KMS-11 (cell line): ENCODE data around the gene DACT2.

Source experiments
- H2AFZ ChIP-seq: fragments of 200-600 bp; sonication (generic); 2 replicates; pipeline ENCODE4 v1.6.1; 2016; ENCODE audit warnings: antibody characterized with exemption, mixed run types, low read depth
- H3K27ac ChIP-seq: fragments of 200-600 bp; sonication (generic); 2 replicates; pipeline ENCODE4 v1.6.1; 2016; ENCODE audit warnings: mild to moderate bottlenecking, mixed run types
- H3K27me3 ChIP-seq: fragments of 200-600 bp; sonication (generic); 2 replicates; pipeline ENCODE4 v1.6.1; 2017; ENCODE audit warnings: mild to moderate bottlenecking, low read depth, mixed run types, moderate library complexity; ENCODE audit not compliant: insufficient read depth
- H3K36me3 ChIP-seq: fragments of 200-600 bp; sonication (generic); 2 replicates; pipeline ENCODE4 v1.6.1; 2017; ENCODE audit warnings: mild to moderate bottlenecking, mixed run types; ENCODE audit not compliant: insufficient read depth
- H3K4me1 ChIP-seq: fragments of 200-600 bp; sonication (generic); 2 replicates; pipeline ENCODE4 v1.6.1; 2016; ENCODE audit warnings: mild to moderate bottlenecking, low read depth, mixed run types; ENCODE audit not compliant: poor library complexity, severe bottlenecking
- H3K4me2 ChIP-seq: fragments of 200-600 bp; sonication (generic); 2 replicates; pipeline ENCODE4 v1.7.0; 2016; ENCODE audit warnings: mild to moderate bottlenecking, mixed run types
- H3K4me3 ChIP-seq: fragments of 200-600 bp; sonication (generic); IDR thresholded peaks from 2 replicates; pipeline ENCODE4 v1.6.1; 2017; ENCODE audit warnings: low read depth, low read length, mixed read lengths; ENCODE audit not compliant: insufficient read depth
- H3K79me2 ChIP-seq: fragments of 200-600 bp; sonication (generic); 2 replicates; pipeline ENCODE4 v1.6.1; 2016; ENCODE audit warnings: low read depth, mixed run types; ENCODE audit not compliant: insufficient read depth
- H3K9ac ChIP-seq: fragments of 200-600 bp; sonication (generic); 2 replicates; pipeline ENCODE4 v1.6.1; 2016; ENCODE audit warnings: mild to moderate bottlenecking, mixed run types
- H4K20me1 ChIP-seq: fragments of 200-600 bp; sonication (generic); 2 replicates; pipeline ENCODE4 v1.6.1; 2016; ENCODE audit warnings: mild to moderate bottlenecking, mixed run types; ENCODE audit not compliant: insufficient read depth
- TF ChIP-seq, protein P1 (sequence below): fragments of 200-600 bp; sonication (generic); conservative IDR thresholded peaks from 2 replicates; pipeline ENCODE4 v1.6.1; 2017; ENCODE audit warnings: low read depth, mild to moderate bottlenecking, antibody characterized with exemption, low read length, moderate library complexity, mixed read lengths

DACT2 gene

DNA sequence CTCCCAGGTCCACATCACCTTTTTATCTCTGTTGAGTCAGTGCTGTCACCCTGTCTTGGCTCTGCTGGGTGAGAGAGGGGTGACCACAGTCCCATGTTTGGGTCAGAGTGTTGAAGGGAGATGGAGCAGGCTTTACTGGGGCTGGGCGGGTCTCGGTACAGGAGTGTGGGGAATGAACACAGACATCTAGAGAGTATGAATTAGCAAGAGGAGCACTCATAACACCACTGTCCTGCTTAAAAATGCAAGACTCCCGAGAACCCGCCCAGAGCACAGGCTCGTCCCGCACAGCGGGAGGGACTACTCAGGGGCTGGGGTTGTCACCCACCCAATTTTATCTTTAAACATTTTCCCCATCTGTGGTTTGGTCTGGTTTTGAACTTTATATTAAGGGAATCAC is 27.5 kb upstream of the DACT2 start:
- H3K4me2 ChIP-seq: no peak overlapping the region
- H3K4me3 ChIP-seq: no peak overlapping the region
- H3K36me3 ChIP-seq: no peaks in the 10 kb centered on the region
- no peak overlapping the region for H3K9ac ChIP-seq
- no peaks in the 10 kb centered on the region for H3K79me2 ChIP-seq
- no peak overlapping the region for H2AFZ ChIP-seq
- H3K4me1 ChIP-seq: no peaks in the 10 kb centered on the region
- no peaks in the 10 kb centered on the region for H4K20me1 ChIP-seq
- H3K27ac ChIP-seq: no peak overlapping the region
- TF ChIP-seq, protein P1, sequence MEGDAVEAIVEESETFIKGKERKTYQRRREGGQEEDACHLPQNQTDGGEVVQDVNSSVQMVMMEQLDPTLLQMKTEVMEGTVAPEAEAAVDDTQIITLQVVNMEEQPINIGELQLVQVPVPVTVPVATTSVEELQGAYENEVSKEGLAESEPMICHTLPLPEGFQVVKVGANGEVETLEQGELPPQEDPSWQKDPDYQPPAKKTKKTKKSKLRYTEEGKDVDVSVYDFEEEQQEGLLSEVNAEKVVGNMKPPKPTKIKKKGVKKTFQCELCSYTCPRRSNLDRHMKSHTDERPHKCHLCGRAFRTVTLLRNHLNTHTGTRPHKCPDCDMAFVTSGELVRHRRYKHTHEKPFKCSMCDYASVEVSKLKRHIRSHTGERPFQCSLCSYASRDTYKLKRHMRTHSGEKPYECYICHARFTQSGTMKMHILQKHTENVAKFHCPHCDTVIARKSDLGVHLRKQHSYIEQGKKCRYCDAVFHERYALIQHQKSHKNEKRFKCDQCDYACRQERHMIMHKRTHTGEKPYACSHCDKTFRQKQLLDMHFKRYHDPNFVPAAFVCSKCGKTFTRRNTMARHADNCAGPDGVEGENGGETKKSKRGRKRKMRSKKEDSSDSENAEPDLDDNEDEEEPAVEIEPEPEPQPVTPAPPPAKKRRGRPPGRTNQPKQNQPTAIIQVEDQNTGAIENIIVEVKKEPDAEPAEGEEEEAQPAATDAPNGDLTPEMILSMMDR: no peak
- no peaks in the 10 kb centered on the region for H3K27me3 ChIP-seq

DNA sequence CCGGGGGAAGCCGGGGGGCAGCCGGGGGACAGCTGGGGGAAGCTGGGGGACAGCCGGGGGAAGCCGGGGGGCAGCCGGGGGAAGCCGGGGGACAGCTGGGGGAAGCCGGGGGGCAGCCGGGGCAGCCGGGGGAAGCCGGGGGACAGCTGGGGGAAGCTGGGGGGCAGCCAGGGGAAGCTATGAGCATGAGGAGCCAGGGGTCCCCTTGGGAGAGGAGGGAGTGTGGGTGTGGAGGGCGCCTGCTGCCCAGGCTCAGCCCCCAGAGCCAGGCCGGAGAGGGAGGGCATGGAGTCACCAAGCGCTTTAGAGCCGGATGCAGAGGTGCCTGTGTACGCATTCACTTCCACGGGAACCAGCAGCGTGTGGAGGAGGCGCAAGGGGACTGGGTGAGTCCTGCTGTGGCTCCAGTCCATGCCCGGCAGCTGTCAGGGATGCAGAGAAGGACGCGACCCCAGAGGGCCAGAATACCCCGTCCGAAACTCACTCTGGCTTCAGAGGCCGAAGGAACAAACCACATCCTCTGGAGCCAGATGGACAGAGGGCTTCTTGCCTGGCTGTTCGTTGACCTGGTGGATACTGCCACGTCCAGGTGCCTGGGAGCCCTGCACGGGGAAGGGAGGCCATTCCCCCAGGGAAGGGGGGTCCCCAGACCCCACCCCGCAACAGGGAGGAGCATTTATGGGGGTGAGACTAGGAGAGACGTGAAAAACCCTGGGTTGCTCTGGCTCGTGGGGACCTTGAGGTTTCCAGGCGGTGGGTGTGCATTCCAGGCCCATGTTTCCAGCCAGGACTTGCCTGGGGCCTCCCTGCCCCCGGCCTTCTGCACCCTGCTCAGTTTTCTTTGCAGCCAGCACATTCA is 26.5 kb upstream of the DACT2 start:
- no peak overlapping the region for H3K9ac ChIP-seq
- no peaks in the 10 kb centered on the region for H3K27me3 ChIP-seq
- no peak overlapping the region for H2AFZ ChIP-seq
- no peaks in the 10 kb centered on the region for H4K20me1 ChIP-seq
- no peaks in the 10 kb centered on the region for H3K36me3 ChIP-seq
- H3K4me2 ChIP-seq: no peak overlapping the region
- TF ChIP-seq, protein P1: no peak
- H3K27ac ChIP-seq: no peak overlapping the region
- H3K4me1 ChIP-seq: no peaks in the 10 kb centered on the region
- H3K79me2 ChIP-seq: no peaks in the 10 kb centered on the region
- H3K4me3 ChIP-seq: no peak overlapping the region

DNA sequence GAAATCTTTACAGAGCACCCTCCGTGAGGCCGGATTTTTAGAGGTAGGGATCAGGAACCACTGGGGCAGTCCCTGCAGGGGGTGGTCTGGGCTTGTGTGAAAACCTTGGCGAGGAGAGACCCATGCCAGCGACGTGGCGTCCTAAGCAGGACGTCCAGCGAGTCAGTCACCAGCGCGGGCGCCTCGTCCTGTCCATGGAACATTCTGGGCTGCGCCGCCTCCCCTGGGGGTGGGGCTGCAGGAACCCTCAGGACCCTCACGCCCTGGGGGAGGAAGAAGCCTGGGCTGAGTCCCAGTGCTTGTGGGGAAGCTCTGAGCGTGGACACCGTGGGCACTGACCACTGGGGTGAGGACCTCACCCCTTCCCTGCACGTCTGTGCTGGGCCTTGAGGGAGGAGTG is 25.7 kb upstream of the DACT2 start:
- H3K9ac ChIP-seq: no peak overlapping the region
- no peak overlapping the region for H3K27ac ChIP-seq
- no peaks in the 10 kb centered on the region for H3K36me3 ChIP-seq
- no peak overlapping the region for H2AFZ ChIP-seq
- H3K4me1 ChIP-seq: no peaks in the 10 kb centered on the region
- H3K79me2 ChIP-seq: no peaks in the 10 kb centered on the region
- TF ChIP-seq, protein P1: no peak
- H3K4me3 ChIP-seq: no peak overlapping the region
- H3K27me3 ChIP-seq: no peaks in the 10 kb centered on the region
- H3K4me2 ChIP-seq: no peak overlapping the region
- no peaks in the 10 kb centered on the region for H4K20me1 ChIP-seq

DNA sequence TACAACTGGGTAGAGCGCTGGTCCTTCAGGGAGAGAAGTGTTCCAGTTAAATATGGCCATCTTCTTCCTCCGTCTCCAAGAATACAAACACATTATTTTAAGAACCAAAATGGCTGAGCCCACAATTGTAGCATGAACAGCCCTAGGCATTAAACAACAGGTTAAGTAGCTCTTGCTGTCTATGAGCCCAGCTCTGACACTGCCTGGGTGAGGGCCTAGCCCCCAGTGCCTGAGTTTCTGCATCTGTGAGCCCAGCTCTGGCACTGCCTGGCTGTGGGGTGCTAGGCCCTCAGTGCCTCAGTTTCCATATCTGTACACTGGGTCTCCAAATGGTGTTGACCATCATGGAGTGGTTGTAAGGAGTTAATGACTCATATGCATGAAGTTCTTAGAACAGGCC is 24.8 kb upstream of the DACT2 start:
- Histone ChIP-seq H3K9ac (no peak overlapping the region), H3K4me2 (no peak overlapping the region), H3K4me1 (no peaks in the 10 kb centered on the region), H2AFZ (no peak overlapping the region), H3K79me2 (no peaks in the 10 kb centered on the region), H4K20me1 (no peaks in the 10 kb centered on the region), H3K4me3 (no peak overlapping the region), H3K27me3 (no peaks in the 10 kb centered on the region), H3K36me3 (no peaks in the 10 kb centered on the region), H3K27ac (no peak overlapping the region)
- TF ChIP-seq, protein P1: no peak
